Stomach (tissue), 9 donors: ENCODE results near the gene RNF208. TPM values are rescaled to one million over a fixed set of nuclear protein-coding genes. Genes with fewer than 3 reads are reported as not detected.

Experiments
- DNase-seq, 2 donors: peaks; one replicate each; pipeline versions ENCODE4 v3.0.0 to v3.0.0-alpha.2; 2013 to 2019
- H3K27ac ChIP-seq, 5 donors: fragments of 200-600 bp in 4 of 5; sonication (generic) in 4 of 5; one replicate each; pipeline ENCODE4 v1.5.1; 2013 to 2019; ENCODE audit warnings: mild to moderate bottlenecking in 1 of 5, moderate library complexity in 1 of 5
- H3K27me3 ChIP-seq, 3 donors: fragments of 200-600 bp; sonication (generic); one replicate each; pipeline ENCODE4 v1.5.1; 2017 to 2019; ENCODE audit warnings: mixed run types in 1 of 3
- H3K36me3 ChIP-seq, 4 donors: fragments of 200-600 bp; sonication (generic); 1 replicate in 3 of 4; 2 replicates in 1 of 4; pipeline ENCODE4 v1.5.1; 2016 to 2019
- H3K4me1 ChIP-seq, 4 donors: fragments of 200-600 bp; sonication (generic); one replicate each; pipeline ENCODE4 v1.5.1; 2016 to 2019
- H3K4me3 ChIP-seq, 4 donors: fragments of 200-600 bp; sonication (generic) in 3 of 4; one replicate each; pipeline ENCODE4 v1.5.1; 2016 to 2019; ENCODE audit warnings: mild to moderate bottlenecking in 1 of 4
- H3K9me3 ChIP-seq, 4 donors: fragments of 200-600 bp; sonication (generic); one replicate each; pipeline ENCODE4 v1.5.1; 2016 to 2019
- CTCF ChIP-seq, 7 experiments: fragments of 450-650 bp in 4 of 7; fragments of 200-600 bp in 3 of 7; sonication (generic) in 3 of 7; IDR thresholded peaks; one replicate each; pipeline ENCODE4 v1.5.1; 2016 to 2019; ENCODE audit warnings: antibody characterized with exemption in 7 of 7, control low read depth in 2 of 7, mild to moderate bottlenecking in 1 of 7
- EP300 ChIP-seq: sonication (generic); formaldehyde crosslinking; IDR thresholded peaks from one replicate; pipeline ENCODE4 v1.6.1; 2017; ENCODE audit warnings: antibody characterized with exemption
- POLR2A ChIP-seq, 4 donors: fragments of 450-650 bp; IDR thresholded peaks; one replicate each; pipeline ENCODE4 v1.6.1; 2016; ENCODE audit warnings: antibody characterized with exemption in 4 of 4, control low read depth in 2 of 4, mild to moderate bottlenecking in 1 of 4, moderate library complexity in 1 of 4
- POLR2AphosphoS5 ChIP-seq, 3 donors: sonication (generic); formaldehyde crosslinking; IDR thresholded peaks; one replicate each; pipeline ENCODE4 v1.6.1; 2016; ENCODE audit warnings: antibody characterized with exemption in 3 of 3
- WGBS, 5 donors: extraction: QIAGEN DNeasy Blood & Tissue Kit in 3 of 5; methylation state at CpG; one replicate each; pipeline versions ENCODE4 v1.1.5 to v1.1.7; 2013 to 2018; 5-methylcytosine and 5-hydroxymethylcytosine counted together
- intact Hi-C: fragments of 100-400 bp; cut with DNase I; formaldehyde crosslinking; loops from one replicate; pipeline ENCODE4 v1.15.1; 2023; ENCODE audit warnings: low total_unique reads
- polyA plus RNA-seq, 3 donors: library from polyadenylated mRNA; stranded (reverse); fragments of 200-250 nt; gene quantifications; one replicate each; pipeline ENCODE4 v1.2.3, GENCODE V29; 2013
- total RNA-seq, 5 donors: library from RNA; depleted of rRNA; stranded (reverse); fragments of >200 nt; gene quantifications; one replicate each; pipeline versions ENCODE4 v1.1.0 to v1.2.3, GENCODE V29; 2014 to 2016
- donor health status: healthy with polysubstance abuse.
- donor health status: Bipolar disorder and iron deficiency.
- donor health status: healthy.

Gene RNF208
- total and polyA plus RNA-seq, 8 donors: 0.45 to 18.7 (median 11.8) TPM; not detected in 1

DNA sequence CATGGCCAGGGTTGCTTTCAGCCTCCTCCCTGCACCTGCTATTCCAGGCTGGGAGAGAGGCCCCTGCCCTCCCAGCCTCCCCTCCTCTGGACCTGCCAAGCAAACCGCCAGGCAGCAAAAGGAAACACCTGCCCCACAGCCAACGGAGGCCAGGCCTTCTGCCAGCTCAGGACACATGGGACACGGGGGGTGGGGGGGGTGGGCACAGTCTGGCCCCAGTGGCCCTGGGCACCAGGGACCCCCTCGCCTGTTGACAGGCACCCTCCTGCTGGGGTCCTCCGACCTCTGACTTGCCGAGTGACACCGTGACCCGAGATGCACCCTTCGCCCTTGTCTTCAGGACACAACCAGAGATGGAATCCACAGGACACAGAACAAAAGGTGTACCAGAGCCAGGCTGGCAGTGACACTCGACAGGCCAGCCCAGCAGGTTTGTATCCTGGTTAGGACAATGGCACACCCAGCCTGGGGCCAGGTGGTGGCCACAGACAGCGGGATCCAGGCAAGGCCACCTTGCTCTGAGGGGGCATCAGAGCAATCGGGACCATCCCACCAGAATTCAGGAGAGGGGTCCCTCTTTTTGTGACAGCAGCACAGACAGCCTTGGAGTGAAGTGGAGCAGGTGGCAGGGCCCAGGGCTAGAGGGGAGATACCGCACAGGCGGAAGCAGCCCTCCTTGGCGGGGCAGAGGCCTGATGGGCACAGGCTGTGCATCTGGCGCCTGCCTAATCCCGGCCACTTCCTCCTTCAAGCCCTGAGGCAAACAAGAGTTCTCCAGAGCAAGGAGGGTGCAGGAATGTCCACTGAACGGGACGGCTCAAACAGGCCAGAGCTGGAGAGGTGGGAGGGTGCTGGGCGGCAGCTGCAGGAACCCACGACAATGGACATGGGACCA is 48.9 kb downstream of the RNF208 start:
- Histone ChIP-seq H3K27ac (peak overlapping the region in 4 of 5 donors; percentile 4 to 35 (median 20)), H3K4me3 (no peak overlapping the region), H3K36me3 (peaks cover 3 to 16% (median 7%) of the 10 kb centered on the region in 4 donors), H3K27me3 (peaks cover 0 to 65% (median 48%) of the 10 kb centered on the region in 3 donors), H3K9me3 (no peaks in the 10 kb centered on the region), H3K4me1 (peaks cover 40 to 78% (median 63%) of the 10 kb centered on the region in 4 donors)
- TF ChIP-seq POLR2A (IDR thresholded peaks at IDR 0.05) (no peak), CTCF (IDR thresholded peaks at IDR 0.05) (no peak), POLR2AphosphoS5 (IDR thresholded peaks at IDR 0.05) (no peak), EP300 (no peak)
- intact Hi-C loops: no loop called here
- peak in 1 of 2 donors; percentile 74 for DNase-seq
- WGBS, 5 donors: 28 to 55% (median 36%) methylated on average over 18 to 21 of the region's 21 CpGs

GRCh38 chr9:137171149-137171900 is 50.7 kb downstream of the RNF208 start:
- DNase-seq: no peak
- no peaks in the 10 kb centered on the region for H3K36me3 ChIP-seq
- intact Hi-C loops: no loop called here
- TF ChIP-seq POLR2A (IDR thresholded peaks at IDR 0.05) (no peak), POLR2AphosphoS5 (IDR thresholded peaks at IDR 0.05) (no peak), CTCF (IDR thresholded peaks at IDR 0.05) (no peak), EP300 (no peak)
- H3K27ac ChIP-seq: peak overlapping the region in 1 of 5 donors; percentile 1
- peaks cover 11 to 84% (median 67%) of the 10 kb centered on the region in 3 donors for H3K27me3 ChIP-seq
- 83 to 89% (median 87%) methylated on average over 16 to 22 of the region's 22 CpGs for WGBS, 5 donors
- H3K9me3 ChIP-seq: no peaks in the 10 kb centered on the region
- no peak overlapping the region for H3K4me3 ChIP-seq
- H3K4me1 ChIP-seq: peaks cover 53 to 94% (median 74%) of the 10 kb centered on the region in 4 donors

DNA sequence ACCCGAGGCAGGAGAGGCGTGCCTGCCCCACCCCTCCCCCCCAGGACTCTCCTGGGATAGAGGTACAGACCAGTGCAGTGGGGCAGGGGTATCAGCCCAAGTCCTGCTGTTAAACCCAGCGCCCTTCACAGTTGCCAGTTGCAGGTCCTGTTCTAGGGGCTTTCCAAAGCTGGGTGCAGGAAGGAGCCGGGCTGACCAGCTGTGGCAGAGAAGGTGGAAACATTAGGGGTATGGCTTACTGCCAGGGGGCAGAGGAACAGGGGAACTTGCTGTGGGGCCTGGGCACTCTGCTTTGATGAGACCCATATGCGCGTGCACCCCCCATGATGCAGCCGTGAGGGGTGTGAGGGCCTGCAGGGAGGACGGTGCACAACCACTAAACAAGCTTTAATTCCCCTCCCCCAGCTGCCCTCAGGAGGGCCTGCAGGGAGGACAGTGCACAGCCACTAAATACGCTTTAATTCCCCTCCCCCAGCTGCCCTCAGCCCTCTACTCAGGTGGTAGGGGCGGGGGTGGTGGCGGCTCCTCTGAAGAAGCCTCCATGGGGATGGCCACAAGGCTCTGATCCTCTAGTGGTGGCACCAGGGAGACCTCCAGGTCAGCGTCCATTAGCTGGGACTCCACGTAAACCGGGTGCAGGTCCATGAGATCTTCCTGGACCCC is 51.4 kb downstream of the RNF208 start:
- peaks cover 13 to 91% (median 74%) of the 10 kb centered on the region in 3 donors for H3K27me3 ChIP-seq
- peak overlapping the region in 1 of 5 donors; percentile 1 for H3K27ac ChIP-seq

More for the DNA sequence above, 51.4 kb downstream of the RNF208 start:
- H3K9me3 ChIP-seq: no peaks in the 10 kb centered on the region
- TF ChIP-seq POLR2A (IDR thresholded peaks at IDR 0.05) (no peak), EP300 (no peak)
- peaks cover 53 to 91% (median 70%) of the 10 kb centered on the region in 4 donors for H3K4me1 ChIP-seq
- WGBS, 5 donors: 47 to 69% (median 58%) methylated on average over 3 to 14 of the region's 14 CpGs
- H3K36me3 ChIP-seq: no peaks in the 10 kb centered on the region
- no peak for DNase-seq
- intact Hi-C loops: no loop called here
- H3K4me3 ChIP-seq: no peak overlapping the region

Other genes with a start within 250 kb of the RNF208 start
Only the 30 nearest of the 32 such genes appear.
- 10 to 100 TPM; 11.9 to 93.6 (median 45.2) TPM for gene PAXX, start 229.8 kb downstream of the RNF208 start, total RNA-seq
- 100 to 1,000 TPM; 158 to 206 (median 178) TPM for gene PAXX, start 229.8 kb downstream of the RNF208 start, polyA plus RNA-seq
- gene CLIC3, start 225.7 kb downstream of the RNF208 start, total RNA-seq: 1 to 10 TPM in 1 of 5 donors, not detected in 4; 3.3 TPM
- 10 to 100 TPM in 2 of 3 donors, 1 to 10 TPM in 1; 4.3 to 70.9 (median 15.2) TPM for gene CLIC3, start 225.7 kb downstream of the RNF208 start, polyA plus RNA-seq
- gene ABCA2, start 194.0 kb downstream of the RNF208 start, total RNA-seq: 100 to 1,000 TPM in 1 of 5 donors, 10 to 100 TPM in 3, 1 to 10 TPM in 1; 7.3 to 385 (median 72.8) TPM
- 10 to 100 TPM in 2 of 3 donors, 1 to 10 TPM in 1; 9.3 to 25.5 (median 24.4) TPM for gene ABCA2, start 194.0 kb downstream of the RNF208 start, polyA plus RNA-seq
- 1 to 10 TPM in 1 of 5 donors, under 1 TPM in 1, not detected in 3; 0.37 to 3.9 TPM for gene FUT7, start 190.2 kb downstream of the RNF208 start, total RNA-seq
- gene FUT7, start 190.2 kb downstream of the RNF208 start, polyA plus RNA-seq: under 1 TPM in 2 of 3 donors, not detected in 1; 0.23 to 0.50 TPM
- gene NPDC1, start 176.1 kb downstream of the RNF208 start, total RNA-seq: 100 to 1,000 TPM in 4 of 5 donors, 10 to 100 TPM in 1; 20.0 to 276 (median 189) TPM
- 100 to 1,000 TPM; 104 to 186 (median 115) TPM for gene NPDC1, start 176.1 kb downstream of the RNF208 start, polyA plus RNA-seq
- gene ENTPD2, start 168.2 kb downstream of the RNF208 start, total RNA-seq: 10 to 100 TPM in 1 of 5 donors, 1 to 10 TPM in 3, not detected in 1; 2.2 to 11.3 (median 6.7) TPM
- gene ENTPD2, start 168.2 kb downstream of the RNF208 start, polyA plus RNA-seq: 1 to 10 TPM; 2.0 to 4.8 (median 2.9) TPM
- gene SAPCD2, start 151.7 kb downstream of the RNF208 start, total RNA-seq: 10 to 100 TPM in 1 of 5 donors, 1 to 10 TPM in 3, not detected in 1; 2.9 to 84.9 (median 4.4) TPM
- 1 to 10 TPM; 1.7 to 5.0 (median 3.8) TPM for gene SAPCD2, start 151.7 kb downstream of the RNF208 start, polyA plus RNA-seq
- 10 to 100 TPM in 3 of 5 donors, 1 to 10 TPM in 2; 4.6 to 95.6 (median 22.8) TPM for gene UAP1L1, start 144.7 kb downstream of the RNF208 start, total RNA-seq
- gene UAP1L1, start 144.7 kb downstream of the RNF208 start, polyA plus RNA-seq: 1 to 10 TPM; 4.1 to 7.4 (median 6.0) TPM
- 100 to 1,000 TPM in 1 of 5 donors, 10 to 100 TPM in 3, 1 to 10 TPM in 1; 4.7 to 167 (median 44.6) TPM for gene MAN1B1, start 135.3 kb downstream of the RNF208 start, total RNA-seq
- gene MAN1B1, start 135.3 kb downstream of the RNF208 start, polyA plus RNA-seq: 10 to 100 TPM; 22.8 to 52.6 (median 35.0) TPM
- gene DPP7, start 107.5 kb downstream of the RNF208 start, total RNA-seq: 100 to 1,000 TPM in 3 of 5 donors, 10 to 100 TPM in 2; 25.9 to 251 (median 103) TPM
- 100 to 1,000 TPM; 325 to 346 (median 338) TPM for gene DPP7, start 107.5 kb downstream of the RNF208 start, polyA plus RNA-seq
- under 1 TPM in 1 of 5 donors, not detected in 4; 0.55 TPM for gene GRIN1, start 83.1 kb downstream of the RNF208 start, total RNA-seq
- gene GRIN1, start 83.1 kb downstream of the RNF208 start, polyA plus RNA-seq: under 1 TPM in 2 of 3 donors, not detected in 1; 0.25 to 0.31 TPM
- 100 to 1,000 TPM in 1 of 5 donors, 10 to 100 TPM in 1, 1 to 10 TPM in 1, not detected in 2; 2.6 to 440 (median 11.2) TPM for gene LRRC26, start 52.2 kb downstream of the RNF208 start, total RNA-seq
- gene LRRC26, start 52.2 kb downstream of the RNF208 start, polyA plus RNA-seq: 1 to 10 TPM in 2 of 3 donors, under 1 TPM in 1; 1.00 to 7.7 (median 3.7) TPM
- gene TMEM210, start 50.2 kb downstream of the RNF208 start, total RNA-seq: not detected
- gene TMEM210, start 50.2 kb downstream of the RNF208 start, polyA plus RNA-seq: not detected
- 100 to 1,000 TPM in 1 of 5 donors, 10 to 100 TPM in 4; 35.8 to 147 (median 42.9) TPM for gene ANAPC2, start 33.7 kb downstream of the RNF208 start, total RNA-seq
- 10 to 100 TPM; 26.1 to 45.0 (median 40.7) TPM for gene ANAPC2, start 33.7 kb downstream of the RNF208 start, polyA plus RNA-seq
- 100 to 1,000 TPM in 2 of 5 donors, 10 to 100 TPM in 3; 28.1 to 154 (median 81.4) TPM for gene SSNA1, start 33.6 kb downstream of the RNF208 start, total RNA-seq
- 100 to 1,000 TPM; 118 to 146 (median 135) TPM for gene SSNA1, start 33.6 kb downstream of the RNF208 start, polyA plus RNA-seq
- 100 to 1,000 TPM in 1 of 5 donors, 10 to 100 TPM in 3, 1 to 10 TPM in 1; 8.8 to 161 (median 25.0) TPM for gene TPRN, start 21.5 kb downstream of the RNF208 start, total RNA-seq
- 10 to 100 TPM; 23.5 to 36.9 (median 24.3) TPM for gene TPRN, start 21.5 kb downstream of the RNF208 start, polyA plus RNA-seq
- 10 to 100 TPM; 20.6 to 33.5 (median 28.0) TPM for gene TMEM203, start 16.6 kb downstream of the RNF208 start, total RNA-seq
- gene TMEM203, start 16.6 kb downstream of the RNF208 start, polyA plus RNA-seq: 10 to 100 TPM; 29.3 to 37.0 (median 35.6) TPM
- gene NDOR1, start 16.5 kb downstream of the RNF208 start, total RNA-seq: 100 to 1,000 TPM in 1 of 5 donors, 10 to 100 TPM in 2, 1 to 10 TPM in 1, under 1 TPM in 1; 0.89 to 105 (median 15.5) TPM
- gene NDOR1, start 16.5 kb downstream of the RNF208 start, polyA plus RNA-seq: 1 to 10 TPM; 4.6 to 9.5 (median 6.4) TPM
- 1 to 10 TPM in 1 of 5 donors, under 1 TPM in 1, not detected in 3; 0.92 to 3.6 TPM for gene CYSRT1, start 2.9 kb upstream of the RNF208 start, total RNA-seq
- 10 to 100 TPM in 1 of 3 donors, 1 to 10 TPM in 2; 2.7 to 47.3 (median 3.4) TPM for gene CYSRT1, start 2.9 kb upstream of the RNF208 start, polyA plus RNA-seq
- not detected for gene RNF224, start 5.3 kb upstream of the RNF208 start, total RNA-seq
- 1 to 10 TPM in 1 of 3 donors, not detected in 2; 1.0 TPM for gene RNF224, start 5.3 kb upstream of the RNF208 start, polyA plus RNA-seq
- gene SLC34A3, start 8.7 kb upstream of the RNF208 start, total RNA-seq: under 1 TPM in 1 of 5 donors, not detected in 4; 0.18 TPM
- under 1 TPM in 1 of 3 donors, not detected in 2; 0.53 TPM for gene SLC34A3, start 8.7 kb upstream of the RNF208 start, polyA plus RNA-seq
- 100 to 1,000 TPM in 4 of 5 donors, 10 to 100 TPM in 1; 69.4 to 170 (median 115) TPM for gene TUBB4B, start 19.0 kb upstream of the RNF208 start, total RNA-seq
- 100 to 1,000 TPM; 188 to 292 (median 215) TPM for gene TUBB4B, start 19.0 kb upstream of the RNF208 start, polyA plus RNA-seq
- not detected for gene STPG3, start 29.0 kb upstream of the RNF208 start, total RNA-seq
- not detected for gene STPG3, start 29.0 kb upstream of the RNF208 start, polyA plus RNA-seq
- 100 to 1,000 TPM in 1 of 5 donors, 10 to 100 TPM in 4; 11.2 to 134 (median 44.9) TPM for gene NELFB, start 33.1 kb upstream of the RNF208 start, total RNA-seq
- gene NELFB, start 33.1 kb upstream of the RNF208 start, polyA plus RNA-seq: 10 to 100 TPM; 29.0 to 38.0 (median 34.2) TPM
- 100 to 1,000 TPM in 1 of 5 donors, 10 to 100 TPM in 3, 1 to 10 TPM in 1; 9.9 to 180 (median 29.9) TPM for gene TOR4A, start 55.5 kb upstream of the RNF208 start, total RNA-seq
- 1 to 10 TPM; 5.9 to 8.9 (median 6.0) TPM for gene TOR4A, start 55.5 kb upstream of the RNF208 start, polyA plus RNA-seq
- gene NRARP, start 80.0 kb upstream of the RNF208 start, total RNA-seq: 100 to 1,000 TPM in 1 of 5 donors, 10 to 100 TPM in 2, 1 to 10 TPM in 2; 1.2 to 323 (median 14.6) TPM
- 1 to 10 TPM; 1.5 to 2.7 (median 2.0) TPM for gene NRARP, start 80.0 kb upstream of the RNF208 start, polyA plus RNA-seq
- 100 to 1,000 TPM in 1 of 5 donors, 10 to 100 TPM in 4; 12.9 to 105 (median 28.1) TPM for gene EXD3, start 200.9 kb upstream of the RNF208 start, total RNA-seq
- 10 to 100 TPM; 17.4 to 27.3 (median 20.7) TPM for gene EXD3, start 200.9 kb upstream of the RNF208 start, polyA plus RNA-seq
- gene NOXA1, start 201.2 kb upstream of the RNF208 start, total RNA-seq: 10 to 100 TPM in 2 of 5 donors, 1 to 10 TPM in 3; 3.5 to 43.2 (median 8.3) TPM
- 10 to 100 TPM; 14.4 to 20.5 (median 15.1) TPM for gene NOXA1, start 201.2 kb upstream of the RNF208 start, polyA plus RNA-seq
- gene ENTPD8, start 219.1 kb upstream of the RNF208 start, total RNA-seq: 10 to 100 TPM in 2 of 5 donors, 1 to 10 TPM in 1, under 1 TPM in 2; 0.89 to 37.9 (median 5.9) TPM
- 10 to 100 TPM in 1 of 3 donors, 1 to 10 TPM in 2; 2.8 to 16.2 (median 7.6) TPM for gene ENTPD8, start 219.1 kb upstream of the RNF208 start, polyA plus RNA-seq
- 10 to 100 TPM; 11.7 to 84.9 (median 56.6) TPM for gene NSMF, start 237.1 kb upstream of the RNF208 start, total RNA-seq
- 10 to 100 TPM; 20.3 to 45.4 (median 28.9) TPM for gene NSMF, start 237.1 kb upstream of the RNF208 start, polyA plus RNA-seq